ENCODE measurements around the gene NRXN3.

GRCh38 chr14:79271122-79271521, 1100.9 kb downstream of the NRXN3 start:
- TF ChIP-seq CTCF (conservative IDR thresholded peaks at IDR 0.05 in 1 of 2, IDR thresholded peaks at IDR 0.05 in 1 of 2; ENCODE audit: low read depth in 1 of 2, low read length in 2 of 2) = no peak
- no peak for TF ChIP-seq EZH2 (IDR thresholded peaks at IDR 0.05; ENCODE audit: low read length, missing control alignments)

Data from fibroblast of lung (primary cell).